Astrocyte of the hippocampus (primary cell): ENCODE data around the gene RHOF.

Experiments
- DNase-seq: peaks from one replicate; pipeline ENCODE4 v3.0.0; 2011; ENCODE audit warnings: low read depth, low spot score

The RHOF gene

DNA sequence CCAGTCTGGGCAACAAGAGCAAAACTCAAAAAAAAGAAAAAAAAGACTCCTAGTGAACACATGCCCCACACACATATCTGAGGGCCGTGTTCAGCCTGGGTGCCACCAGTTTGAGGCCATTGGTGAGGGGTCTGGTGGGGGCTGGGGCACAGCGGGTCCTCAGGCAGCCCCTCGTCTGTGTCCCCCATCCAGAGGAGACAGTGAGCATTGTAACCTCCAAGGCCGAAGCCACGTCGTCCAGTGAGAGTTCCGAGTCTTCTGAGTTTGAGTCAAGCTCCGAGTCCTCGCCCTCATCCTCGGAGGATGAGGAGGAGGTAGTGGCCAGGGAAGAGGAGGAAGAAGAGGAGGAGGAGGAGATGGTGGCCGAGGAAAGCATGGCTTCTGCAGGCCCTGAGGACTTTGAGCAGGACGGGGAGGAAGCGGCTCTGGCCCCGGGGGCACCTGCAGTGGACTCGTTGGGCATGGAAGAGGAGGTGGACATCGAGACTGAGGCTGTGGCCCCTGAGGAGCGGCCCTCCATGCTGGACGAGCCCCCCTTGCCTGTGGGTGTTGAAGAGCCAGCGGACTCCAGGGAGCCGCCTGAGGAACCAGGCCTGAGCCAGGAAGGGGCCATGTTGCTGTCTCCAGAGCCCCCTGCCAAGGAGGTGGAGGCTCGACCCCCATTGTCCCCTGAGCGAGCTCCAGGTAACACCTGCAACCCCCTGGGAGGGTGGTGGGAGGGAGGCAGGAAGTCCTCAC is 25.9 kb upstream of the RHOF start:
- no peak for DNase-seq

DNA sequence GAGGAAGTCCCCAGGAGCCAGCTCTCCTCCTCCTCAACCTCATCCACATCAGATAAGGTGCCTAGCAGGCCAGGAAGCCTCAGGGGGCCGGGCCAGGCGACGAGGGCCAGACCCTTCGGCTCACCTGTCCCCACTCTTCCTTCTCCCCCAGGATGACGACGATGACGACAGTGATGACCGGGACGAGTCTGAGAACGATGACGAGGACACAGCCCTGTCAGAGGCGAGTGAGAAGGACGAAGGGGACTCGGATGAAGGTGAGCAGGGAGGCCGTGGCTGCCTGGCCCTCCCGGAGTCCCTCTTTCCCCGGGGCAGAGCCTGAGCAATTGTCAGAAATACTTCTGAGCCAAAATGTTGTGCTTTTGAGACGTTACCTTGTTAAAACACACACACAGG is 24.2 kb upstream of the RHOF start:
- DNase-seq, result no peak

DNA sequence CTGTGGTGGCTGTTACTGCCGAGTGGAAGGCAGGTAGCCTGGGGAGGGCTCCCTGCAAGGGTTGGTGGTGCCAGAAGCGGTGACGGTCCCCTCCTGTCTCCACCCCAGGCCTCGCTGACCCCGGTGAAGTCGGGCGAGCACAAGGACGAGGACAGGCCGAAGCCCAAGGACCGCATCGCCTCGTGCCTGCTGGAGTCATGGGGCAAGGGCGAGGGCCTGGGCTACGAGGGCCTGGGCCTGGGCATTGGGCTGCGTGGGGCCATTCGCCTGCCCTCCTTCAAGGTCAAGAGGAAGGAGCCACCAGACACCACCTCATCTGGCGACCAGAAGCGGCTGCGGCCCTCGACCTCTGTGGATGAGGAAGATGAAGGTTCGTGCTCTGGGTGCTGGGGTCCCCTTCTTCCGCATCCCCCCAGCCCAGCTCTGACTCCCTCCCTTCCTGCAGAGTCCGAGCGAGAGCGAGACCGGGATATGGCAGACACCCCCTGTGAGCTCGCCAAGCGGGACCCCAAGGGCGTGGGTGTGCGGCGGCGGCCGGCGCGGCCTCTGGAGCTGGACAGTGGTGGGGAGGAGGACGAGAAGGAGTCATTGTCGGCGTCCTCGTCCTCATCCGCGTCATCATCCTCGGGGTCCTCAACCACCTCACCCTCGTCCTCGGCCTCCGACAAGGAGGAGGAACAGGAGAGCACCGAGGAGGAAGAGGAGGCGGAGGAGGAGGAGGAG is 23.6 kb upstream of the RHOF start:
- DNase-seq, result no peak

DNA sequence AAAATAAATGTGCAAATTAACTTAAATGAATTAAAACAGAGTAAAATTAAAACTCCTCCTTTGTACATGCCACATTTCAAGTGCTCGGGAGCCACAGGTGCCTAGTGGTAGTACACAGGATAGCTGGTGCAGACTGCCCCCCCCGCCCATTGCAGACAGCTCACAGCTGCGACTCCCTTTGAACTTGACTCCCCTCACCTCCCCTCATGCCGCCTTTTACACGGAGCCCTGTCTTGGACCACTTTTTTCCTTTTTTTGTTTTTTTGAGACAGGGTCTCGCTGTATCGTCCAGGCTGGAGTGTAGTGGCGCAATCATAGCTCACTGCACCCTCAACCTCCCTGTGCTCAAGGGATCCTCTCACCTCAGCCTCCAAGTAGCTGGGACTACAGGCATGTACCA is 21.8 kb upstream of the RHOF start:
- DNase-seq, result no peak

DNA sequence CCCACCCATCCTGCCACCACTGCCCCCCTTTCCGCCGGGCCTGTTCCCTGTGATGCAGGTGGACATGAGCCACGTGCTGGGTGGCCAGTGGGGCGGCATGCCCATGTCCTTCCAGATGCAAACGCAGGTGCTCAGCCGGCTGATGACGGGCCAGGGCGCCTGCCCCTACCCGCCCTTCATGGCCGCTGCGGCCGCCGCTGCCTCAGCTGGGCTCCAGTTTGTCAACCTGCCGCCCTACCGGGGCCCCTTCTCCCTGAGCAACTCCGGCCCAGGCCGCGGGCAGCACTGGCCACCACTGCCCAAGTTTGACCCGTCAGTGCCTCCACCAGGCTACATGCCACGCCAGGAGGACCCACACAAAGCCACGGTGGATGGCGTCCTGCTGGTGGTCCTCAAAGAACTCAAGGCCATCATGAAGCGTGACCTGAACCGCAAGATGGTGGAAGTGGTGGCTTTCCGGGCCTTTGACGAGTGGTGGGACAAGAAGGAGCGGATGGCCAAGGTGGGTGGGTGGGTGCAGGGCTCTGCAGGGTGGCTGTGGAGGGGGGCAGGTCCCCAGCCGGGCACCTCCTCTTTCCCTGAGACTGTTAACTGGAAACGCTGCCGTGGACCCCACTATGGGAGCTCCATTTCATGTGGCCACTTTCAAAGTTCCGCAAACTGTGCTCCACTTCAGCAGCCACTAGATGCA is 21.1 kb upstream of the RHOF start:
- no peak for DNase-seq

DNA sequence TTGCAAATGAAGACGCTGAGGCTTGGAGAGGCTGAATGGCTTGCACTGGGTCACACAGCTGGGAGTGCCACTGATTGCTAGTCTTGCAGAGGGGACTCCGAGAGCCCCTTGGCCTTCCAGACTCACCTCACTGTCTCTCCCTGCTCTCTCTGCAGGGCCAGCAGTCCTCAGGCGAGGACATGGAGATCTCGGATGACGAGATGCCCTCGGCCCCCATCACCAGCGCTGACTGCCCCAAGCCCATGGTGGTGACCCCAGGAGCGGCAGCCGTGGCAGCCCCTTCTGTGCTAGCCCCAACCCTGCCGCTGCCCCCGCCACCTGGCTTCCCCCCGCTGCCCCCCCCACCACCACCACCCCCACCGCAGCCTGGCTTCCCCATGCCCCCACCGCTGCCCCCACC is 20.5 kb upstream of the RHOF start:
- no peak for DNase-seq

DNA sequence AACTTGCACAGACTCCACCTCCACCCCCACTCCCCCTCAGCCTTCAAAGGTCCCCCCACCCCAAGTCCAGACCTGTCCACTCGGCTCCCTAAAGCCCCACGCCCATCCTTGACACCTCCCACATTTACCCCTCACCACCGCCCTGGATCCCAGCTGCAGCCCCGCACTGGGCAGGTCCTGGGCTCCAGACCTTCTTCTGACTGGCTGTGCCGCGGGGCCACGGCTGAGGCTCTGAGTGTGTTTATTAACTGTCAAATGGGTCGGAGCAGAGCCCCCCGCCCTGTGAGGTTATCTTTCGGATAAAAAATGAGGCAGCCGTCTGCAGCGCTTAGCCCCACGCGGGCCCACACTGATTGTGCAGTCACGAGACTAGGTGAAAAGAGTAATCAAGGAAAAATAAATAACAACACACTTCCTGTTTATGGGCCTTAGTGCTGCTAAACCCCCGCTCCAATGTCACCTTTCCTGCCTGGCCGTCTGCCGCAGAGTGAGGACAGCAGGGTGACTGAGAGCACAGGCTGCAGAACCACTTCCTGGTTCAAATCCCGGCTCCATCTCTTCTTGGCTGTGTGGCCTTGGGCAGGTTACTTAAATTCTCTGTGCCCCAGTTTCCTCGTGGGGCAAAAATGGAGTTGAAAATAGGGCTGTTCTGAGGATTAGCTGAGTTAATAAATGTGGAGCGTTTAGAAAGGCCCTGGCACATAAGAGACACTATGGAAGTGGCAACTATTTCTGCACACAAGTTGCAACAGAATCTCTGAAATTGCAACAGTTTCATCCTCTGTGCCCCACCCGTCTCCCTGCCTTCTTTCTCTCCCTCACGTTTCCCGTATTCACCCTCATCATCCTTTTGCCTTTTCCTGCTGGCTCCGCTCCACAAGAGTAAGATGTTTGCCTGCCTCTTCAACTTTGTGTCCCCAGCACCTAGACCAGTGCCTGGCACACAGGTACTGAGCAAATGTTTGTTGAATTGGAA is 19.7 kb upstream of the RHOF start:
- DNase-seq, result no peak

DNA sequence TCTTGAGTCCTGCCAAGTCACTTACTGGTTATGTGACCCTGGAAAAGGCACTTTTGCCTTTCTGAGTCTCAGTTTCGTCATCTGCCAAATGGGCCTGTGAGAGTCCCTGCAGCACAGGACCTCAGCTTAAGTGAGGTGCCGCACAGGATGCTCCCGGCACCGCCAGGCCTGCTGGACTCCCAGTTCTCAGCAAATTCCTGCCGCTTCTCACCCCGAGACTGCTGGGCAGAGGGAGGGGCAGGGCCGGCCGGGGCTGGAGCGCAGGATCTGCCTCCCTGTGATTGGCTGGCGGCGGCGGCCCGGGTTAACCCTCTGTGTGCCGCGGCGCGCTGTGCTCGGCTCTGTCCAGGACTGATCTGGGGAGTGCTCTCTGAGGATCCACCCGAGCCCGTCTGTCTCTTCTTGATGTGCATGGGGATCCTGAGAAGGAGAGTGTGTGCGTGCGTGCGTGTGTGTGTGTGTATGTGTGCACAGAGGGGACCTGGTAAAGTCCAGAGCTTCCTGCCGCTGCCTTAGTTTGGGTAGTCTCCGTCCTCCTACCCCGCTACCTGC is 18.9 kb upstream of the RHOF start:
- peak; percentile 88 for DNase-seq

DNA sequence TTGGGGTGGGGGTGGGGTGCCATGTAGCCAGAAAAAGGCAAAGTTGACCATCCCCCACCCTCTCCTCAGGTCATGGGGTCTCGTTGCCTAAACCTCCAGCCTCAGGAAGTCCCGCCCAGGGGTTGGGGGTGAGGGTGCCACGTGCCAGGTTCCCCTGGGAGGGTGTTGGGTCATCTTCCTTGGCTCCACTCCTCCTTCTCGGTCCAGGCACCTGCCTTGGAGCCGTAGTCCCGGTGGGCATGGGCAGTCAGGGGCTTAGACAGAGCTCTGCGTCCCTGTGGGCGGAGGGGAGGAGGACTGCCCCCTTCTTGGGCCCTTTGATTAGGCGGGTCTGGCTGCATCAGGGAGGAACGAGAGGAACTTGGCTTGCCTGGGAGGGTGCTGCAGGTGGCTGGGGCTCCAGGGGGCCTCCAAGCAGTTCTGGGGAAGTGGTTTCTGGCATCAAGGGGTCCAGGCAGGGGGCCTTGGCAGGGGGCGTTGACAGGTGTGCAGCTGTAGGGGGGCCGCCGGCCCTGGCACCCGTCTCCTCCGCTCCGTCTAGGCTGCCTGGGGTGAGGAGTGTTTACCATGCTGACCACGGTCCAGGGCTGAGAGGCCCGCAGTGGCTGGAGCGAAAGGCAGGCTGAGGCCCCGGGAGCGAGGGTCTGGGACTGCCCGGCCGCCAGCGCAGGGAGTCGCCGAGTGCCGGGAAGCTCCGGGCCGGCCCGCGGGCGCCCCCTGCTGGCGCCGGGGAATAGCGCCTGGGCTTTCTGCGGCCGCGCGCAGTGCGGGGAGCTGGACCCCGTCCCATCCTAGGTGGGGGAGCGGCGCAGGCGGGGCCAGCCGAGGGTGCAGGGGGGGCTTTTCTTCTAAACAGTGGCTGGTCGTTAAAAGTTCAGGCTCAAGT is 18.2 kb upstream of the RHOF start:
- peak; percentile 89 for DNase-seq

DNA sequence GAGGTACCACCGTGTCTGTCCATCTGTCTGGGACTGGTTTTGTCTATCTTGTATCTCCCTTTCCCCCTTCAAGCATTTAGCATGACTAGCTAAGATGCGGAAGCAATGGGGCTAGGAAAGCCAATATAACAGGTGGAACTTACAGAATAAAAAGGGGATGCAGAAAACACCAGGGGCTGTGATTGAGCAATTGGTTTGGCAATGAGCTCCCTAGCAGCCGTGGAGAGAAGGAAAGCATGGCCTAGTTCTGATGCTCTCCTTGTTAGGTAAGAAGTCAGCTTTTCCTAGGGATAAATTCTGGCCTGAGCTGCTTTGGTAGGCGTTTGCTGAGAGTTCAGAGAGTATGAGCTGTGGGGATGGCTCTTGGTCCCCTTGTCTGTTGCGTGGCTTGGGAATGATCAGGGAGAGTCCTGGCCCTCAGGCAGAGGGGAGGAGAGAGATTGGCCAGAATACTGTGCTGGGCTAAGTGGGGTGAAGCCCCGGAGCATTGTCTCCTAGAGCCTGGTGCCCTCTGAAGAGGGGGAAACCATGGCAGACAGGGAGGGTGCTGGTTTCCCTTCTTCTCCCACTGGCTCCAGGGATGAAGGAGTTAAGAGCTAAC is 17.4 kb upstream of the RHOF start:
- no peak for DNase-seq

DNA sequence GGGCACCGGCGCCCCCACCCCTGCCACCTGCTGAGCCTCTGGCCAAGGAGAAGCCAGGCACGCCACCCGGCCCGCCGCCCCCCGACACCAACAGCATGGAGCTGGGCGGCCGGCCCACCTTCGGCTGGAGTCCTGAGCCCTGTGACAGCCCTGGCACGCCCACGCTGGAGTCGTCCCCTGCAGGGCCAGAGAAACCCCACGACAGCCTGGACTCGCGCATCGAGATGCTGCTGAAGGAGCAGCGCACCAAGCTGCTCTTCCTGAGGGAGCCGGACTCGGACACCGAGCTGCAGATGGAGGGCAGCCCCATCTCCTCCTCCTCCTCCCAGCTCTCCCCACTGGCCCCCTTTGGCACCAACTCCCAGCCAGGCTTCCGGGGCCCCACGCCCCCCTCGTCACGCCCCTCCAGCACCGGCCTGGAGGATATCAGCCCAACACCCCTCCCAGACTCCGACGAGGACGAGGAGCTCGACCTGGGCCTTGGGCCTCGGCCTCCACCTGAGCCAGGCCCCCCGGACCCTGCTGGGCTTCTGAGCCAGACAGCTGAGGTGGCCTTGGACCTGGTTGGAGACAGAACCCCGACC is 16.8 kb upstream of the RHOF start:
- DNase-seq, result no peak

DNA sequence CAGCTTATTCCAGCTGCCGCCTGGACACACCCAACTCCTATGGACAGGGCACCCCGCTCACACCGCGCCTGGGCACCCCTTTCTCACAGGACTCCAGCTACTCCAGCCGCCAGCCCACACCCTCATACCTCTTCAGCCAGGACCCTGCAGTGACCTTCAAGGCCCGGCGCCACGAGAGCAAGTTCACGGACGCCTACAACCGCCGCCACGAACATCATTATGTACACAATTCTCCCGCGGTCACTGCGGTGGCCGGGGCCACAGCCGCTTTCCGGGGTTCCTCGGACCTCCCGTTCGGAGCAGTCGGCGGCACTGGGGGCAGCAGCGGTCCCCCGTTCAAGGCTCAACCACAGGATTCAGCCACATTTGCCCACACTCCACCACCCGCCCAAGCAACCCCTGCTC is 16.2 kb upstream of the RHOF start:
- DNase-seq, result no peak

DNA sequence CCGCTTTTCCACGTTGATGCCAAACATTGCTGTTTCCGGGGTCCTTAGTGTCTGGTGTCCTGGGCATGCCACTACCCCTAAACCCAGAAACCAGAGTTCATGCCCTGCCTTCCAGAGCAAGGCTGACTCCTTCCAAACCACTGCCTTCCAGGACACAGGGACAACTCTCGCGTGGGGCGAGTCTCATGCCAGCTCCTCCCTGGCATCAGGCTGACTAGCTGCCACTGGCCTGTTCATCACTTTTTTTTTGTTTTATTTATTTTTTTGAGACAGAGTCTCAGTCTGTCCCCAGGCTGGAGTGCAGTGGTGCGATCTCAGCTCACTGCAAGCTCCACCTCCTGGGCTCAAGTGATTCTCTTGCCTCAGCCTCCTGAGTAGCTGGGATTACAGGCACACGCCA is 15.1 kb upstream of the RHOF start:
- DNase-seq, result no peak

DNA sequence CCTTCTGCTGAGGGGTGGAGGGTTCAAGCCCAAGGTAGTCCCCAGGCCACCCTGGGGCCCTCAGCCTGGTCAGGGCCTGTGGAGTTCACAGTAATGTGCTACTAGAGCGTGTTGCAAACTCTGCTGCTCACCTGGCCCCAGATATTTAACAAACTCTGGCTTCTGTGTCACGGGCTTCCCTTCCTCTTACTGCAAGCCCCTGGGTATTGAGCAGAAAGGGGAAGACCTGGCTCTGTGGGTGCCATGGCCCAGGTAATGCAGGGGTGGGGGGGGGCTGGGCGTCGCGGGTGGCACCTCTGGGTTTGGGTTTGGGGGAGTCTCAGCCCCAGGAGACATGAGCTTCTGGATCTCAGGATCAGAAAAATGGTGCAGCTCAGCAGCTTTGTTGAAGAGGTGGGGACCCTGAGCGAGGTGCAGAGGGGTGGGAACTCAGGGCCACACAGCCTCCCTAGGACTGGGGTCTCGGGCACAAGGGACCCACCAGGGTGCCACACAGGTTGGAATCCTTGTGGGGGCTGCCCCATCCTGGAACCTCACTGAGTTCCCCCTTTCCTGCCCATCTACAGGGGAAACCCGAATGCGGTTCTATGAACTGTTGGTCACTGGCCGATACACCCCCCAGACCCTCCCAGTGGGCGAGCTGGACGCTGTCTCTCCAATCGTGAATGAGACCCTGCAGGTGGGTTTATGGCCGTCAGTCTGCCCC is 14.3 kb upstream of the RHOF start:
- DNase-seq, result no peak

DNA sequence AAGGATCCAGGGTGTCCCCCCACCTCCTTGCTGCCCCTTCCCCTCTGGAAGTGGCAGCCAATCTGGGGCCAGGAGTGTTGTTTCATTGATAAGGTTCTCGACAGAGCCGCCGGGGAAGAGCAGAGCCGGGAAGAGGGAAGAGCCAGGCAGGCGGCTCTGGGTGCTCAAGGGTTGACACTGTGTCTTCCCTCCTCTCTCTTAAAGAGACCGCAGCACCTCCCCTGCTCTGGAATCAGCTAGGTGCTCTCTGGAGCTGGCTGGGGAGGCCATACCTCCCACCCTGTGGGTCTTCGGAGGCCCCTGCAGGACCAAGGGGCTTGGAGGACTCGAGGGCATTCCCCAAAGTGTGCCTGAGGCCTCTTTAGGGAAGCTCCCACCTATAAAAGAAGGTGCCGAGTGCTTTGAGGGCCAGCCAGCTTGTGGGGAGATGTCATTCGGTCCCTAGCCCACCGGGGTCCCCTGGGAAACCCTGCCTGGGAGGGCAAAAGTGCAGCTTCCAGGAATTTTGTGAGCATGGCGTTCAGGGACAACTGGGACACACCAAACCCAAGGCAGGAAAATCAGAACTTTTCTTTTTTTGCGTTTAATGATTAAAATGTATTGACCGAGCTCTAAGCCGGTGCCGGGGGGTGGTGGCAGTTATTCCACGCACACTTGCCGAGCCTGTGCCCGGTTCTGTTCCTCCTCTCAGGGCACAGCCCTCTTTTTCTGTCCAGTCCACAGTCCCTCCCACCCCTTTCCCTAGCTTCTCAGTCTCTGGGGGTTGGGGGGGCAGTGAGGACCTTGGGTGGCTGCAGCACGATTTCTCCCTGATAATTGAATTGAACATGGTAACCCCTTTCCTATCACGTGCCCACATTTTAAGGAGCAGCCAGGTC is 13.3 kb upstream of the RHOF start:
- DNase-seq, result peak; percentile 46

DNA sequence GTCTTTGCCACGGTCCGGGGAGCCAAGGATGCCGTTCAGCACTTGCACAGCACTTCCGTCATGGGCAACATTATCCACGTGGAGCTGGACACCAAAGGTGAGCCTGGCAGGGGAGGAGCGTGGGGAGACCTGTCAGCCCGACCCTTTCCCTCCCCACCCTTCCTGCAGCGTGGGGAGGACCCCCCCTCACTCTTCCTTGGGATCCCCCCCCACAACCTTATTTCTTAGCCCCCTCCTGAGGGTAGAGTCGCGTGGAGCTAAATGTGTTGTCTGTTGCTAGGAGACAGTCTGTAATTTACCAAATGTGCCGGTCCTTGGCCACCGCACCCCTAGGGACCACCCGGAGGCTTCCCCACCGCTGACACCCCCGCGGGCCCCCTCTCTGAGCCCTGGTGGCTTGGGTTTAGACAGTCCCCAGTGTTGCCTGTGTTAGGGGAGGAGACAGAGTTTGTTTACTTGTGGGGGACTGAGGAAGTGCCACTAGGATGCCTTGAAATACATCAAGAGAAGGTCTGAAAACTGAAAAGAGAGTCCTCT is 12.6 kb upstream of the RHOF start:
- DNase-seq, result no peak

DNA sequence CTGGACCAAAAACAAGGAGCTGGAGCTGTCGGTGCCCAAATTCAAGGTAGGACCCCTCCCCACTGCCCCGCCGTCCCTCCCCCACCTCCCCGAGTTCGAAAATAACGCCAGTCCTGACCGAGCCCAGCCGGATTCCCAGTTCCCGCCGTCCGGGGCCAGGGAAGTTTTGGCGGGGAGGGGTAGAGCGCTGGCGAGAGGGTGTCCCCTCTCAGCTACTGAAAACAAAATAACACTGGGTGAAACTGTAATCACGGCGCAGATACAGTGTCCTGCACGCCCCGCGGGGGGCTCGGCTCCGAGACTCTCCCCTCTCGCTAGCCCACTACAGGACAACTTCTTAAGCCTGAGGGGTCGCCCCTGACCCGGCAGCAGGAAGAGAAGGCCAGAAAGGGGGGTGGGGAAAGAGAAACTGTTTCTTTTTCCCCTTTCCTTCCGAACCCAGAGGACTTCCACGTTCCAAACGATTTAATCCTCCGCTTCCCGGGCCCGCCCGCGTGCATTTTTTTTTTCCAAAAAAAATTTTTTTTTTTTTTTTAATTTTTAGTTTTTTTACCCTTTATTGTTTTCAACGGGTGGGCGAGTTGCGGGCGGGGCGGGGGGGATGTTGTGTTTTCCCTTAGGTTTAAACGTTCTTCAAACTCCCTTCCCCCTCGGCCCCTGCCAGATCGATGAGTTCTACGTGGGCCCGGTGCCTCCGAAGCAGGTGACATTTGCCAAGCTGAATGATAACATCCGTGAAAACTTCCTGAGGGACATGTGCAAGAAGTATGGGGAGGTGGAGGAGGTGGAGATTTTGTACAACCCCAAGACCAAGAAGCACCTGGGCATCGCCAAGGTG is 11.9 kb upstream of the RHOF start:
- DNase-seq, result peak; percentile 48
